ENCODE data around the gene SPEN.
"Not testable (repeated sequence)": the region's sequence is repeated elsewhere in the genome, so short reads cannot be mapped to it uniquely, and the experiment has no call there.

- TF ChIP-seq CREB1 (CRISPR knock-in tag; IDR thresholded peaks at IDR 0.05; ENCODE audit: low read depth); CTCF (conservative IDR thresholded peaks at IDR 0.05; ENCODE audit: low read depth in 2 of 2); POLR2AphosphoS5 (IDR thresholded peaks at IDR 0.05; ENCODE audit: low read depth); REST (IDR thresholded peaks at IDR 0.05; ENCODE audit: unreplicated experiment); JUNB (IDR thresholded peaks at IDR 0.05; ENCODE audit: unreplicated experiment); ZNF114 (CRISPR knock-in tag; IDR thresholded peaks at IDR 0.05): not testable (repeated sequence)
These were observed 11.1 kb upstream of the SPEN start for GRCh38 chr1:15836511-15836771.

All from GM23338 (cell line).